Type B pancreatic cell (in vitro differentiated cells): ENCODE results near the gene ZC3H4. TPM values are rescaled to one million over a fixed set of nuclear protein-coding genes. Genes with fewer than 3 reads are reported as not detected.
"Not testable (repeated sequence)": the region's sequence is repeated elsewhere in the genome, so short reads cannot be mapped to it uniquely, and the experiment has no call there.

Source experiments
- DNase-seq: peaks from one replicate; pipeline ENCODE4 v3.0.0; 2021; ENCODE audit warnings: mixed read lengths; ENCODE audit not compliant: unreplicated experiment; ENCODE audit errors: extremely low spot score
- H3K27ac Mint-ChIP-seq: 2 replicates; pipeline ENCODE4 v1.8.0; 2021; ENCODE audit warnings: mild to moderate bottlenecking, mixed read lengths
- H3K27me3 Mint-ChIP-seq: 2 replicates; pipeline ENCODE4 v1.8.0; 2021; ENCODE audit warnings: mixed read lengths
- H3K36me3 Mint-ChIP-seq: 2 replicates; pipeline ENCODE4 v1.8.0; 2021; ENCODE audit warnings: mixed read lengths
- H3K4me1 Mint-ChIP-seq: one replicate; pipeline ENCODE4 v1.8.0; 2021; ENCODE audit warnings: mixed read lengths; ENCODE audit not compliant: unreplicated experiment
- H3K4me3 Mint-ChIP-seq: 2 replicates; pipeline ENCODE4 v1.8.0; 2021; ENCODE audit warnings: mild to moderate bottlenecking, mixed read lengths
- H3K9me3 Mint-ChIP-seq: 2 replicates; pipeline ENCODE4 v1.8.0; 2021; ENCODE audit warnings: mixed read lengths
- total RNA-seq: library from RNA; stranded (reverse); gene quantifications from 2 replicates; pipeline ENCODE4 v1.2.1, GENCODE V29; 2021; ENCODE audit warnings: low replicate concordance
- TF ChIP-seq, protein P1 (sequence below): fragments of 200-600 bp; sonication (generic); conservative IDR thresholded peaks from 2 replicates; pipeline ENCODE4 v1.5.0; 2021; ENCODE audit warnings: antibody characterized with exemption, mild to moderate bottlenecking

Gene ZC3H4
- total RNA-seq, 1 donor from 2014 or later = 71.4 TPM

DNA sequence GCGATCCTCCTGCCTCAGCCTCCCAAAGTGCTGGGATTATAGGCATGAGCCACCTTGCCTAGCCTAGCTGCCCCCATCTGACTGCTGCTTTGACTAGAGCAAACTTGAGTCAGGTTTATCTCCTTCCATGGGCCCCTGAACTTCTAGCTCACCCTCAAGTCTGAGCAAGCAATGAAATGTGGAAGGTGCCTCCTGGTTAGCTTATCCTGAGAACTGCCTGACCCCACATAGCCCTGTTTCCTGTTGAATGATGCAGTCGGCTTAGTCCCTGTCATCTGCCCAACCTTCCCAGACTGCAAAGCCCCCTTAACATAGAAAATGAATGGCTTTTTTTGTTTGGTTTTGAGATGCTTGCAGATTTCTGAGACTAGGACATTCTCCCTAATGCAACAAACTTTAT lies 56.2 kb downstream of the ZC3H4 start:
- DNase-seq = no peak
- Mint-ChIP-seq H3K9me3 (no peaks in the 10 kb centered on the region), H3K4me3 (no peak overlapping the region), H3K27ac (no peak overlapping the region), H3K4me1 (peaks cover 13% of the 10 kb centered on the region), H3K36me3 (no peaks in the 10 kb centered on the region), H3K27me3 (peaks cover 14% of the 10 kb centered on the region)
- TF ChIP-seq, protein P1, sequence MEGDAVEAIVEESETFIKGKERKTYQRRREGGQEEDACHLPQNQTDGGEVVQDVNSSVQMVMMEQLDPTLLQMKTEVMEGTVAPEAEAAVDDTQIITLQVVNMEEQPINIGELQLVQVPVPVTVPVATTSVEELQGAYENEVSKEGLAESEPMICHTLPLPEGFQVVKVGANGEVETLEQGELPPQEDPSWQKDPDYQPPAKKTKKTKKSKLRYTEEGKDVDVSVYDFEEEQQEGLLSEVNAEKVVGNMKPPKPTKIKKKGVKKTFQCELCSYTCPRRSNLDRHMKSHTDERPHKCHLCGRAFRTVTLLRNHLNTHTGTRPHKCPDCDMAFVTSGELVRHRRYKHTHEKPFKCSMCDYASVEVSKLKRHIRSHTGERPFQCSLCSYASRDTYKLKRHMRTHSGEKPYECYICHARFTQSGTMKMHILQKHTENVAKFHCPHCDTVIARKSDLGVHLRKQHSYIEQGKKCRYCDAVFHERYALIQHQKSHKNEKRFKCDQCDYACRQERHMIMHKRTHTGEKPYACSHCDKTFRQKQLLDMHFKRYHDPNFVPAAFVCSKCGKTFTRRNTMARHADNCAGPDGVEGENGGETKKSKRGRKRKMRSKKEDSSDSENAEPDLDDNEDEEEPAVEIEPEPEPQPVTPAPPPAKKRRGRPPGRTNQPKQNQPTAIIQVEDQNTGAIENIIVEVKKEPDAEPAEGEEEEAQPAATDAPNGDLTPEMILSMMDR = no peak

GRCh38 chr19:47056411-47056810 lies 57.2 kb downstream of the ZC3H4 start:
- Mint-ChIP-seq H3K36me3 (no peaks in the 10 kb centered on the region), H3K4me3 (no peak overlapping the region), H3K4me1 (peaks cover 13% of the 10 kb centered on the region), H3K27me3 (peaks cover 14% of the 10 kb centered on the region), H3K9me3 (no peaks in the 10 kb centered on the region), H3K27ac (no peak overlapping the region)
- DNase-seq = no peak
- TF ChIP-seq, protein P1 = no peak

- H3K9me3 Mint-ChIP-seq, H3K27ac Mint-ChIP-seq, H3K4me3 Mint-ChIP-seq, H3K36me3 Mint-ChIP-seq, DNase-seq, H3K4me1 Mint-ChIP-seq: not testable (repeated sequence)
- peaks cover 14% of the 10 kb centered on the region for H3K27me3 Mint-ChIP-seq
These were observed 63.0 kb downstream of the ZC3H4 start for GRCh38 chr19:47050562-47050961.

DNA sequence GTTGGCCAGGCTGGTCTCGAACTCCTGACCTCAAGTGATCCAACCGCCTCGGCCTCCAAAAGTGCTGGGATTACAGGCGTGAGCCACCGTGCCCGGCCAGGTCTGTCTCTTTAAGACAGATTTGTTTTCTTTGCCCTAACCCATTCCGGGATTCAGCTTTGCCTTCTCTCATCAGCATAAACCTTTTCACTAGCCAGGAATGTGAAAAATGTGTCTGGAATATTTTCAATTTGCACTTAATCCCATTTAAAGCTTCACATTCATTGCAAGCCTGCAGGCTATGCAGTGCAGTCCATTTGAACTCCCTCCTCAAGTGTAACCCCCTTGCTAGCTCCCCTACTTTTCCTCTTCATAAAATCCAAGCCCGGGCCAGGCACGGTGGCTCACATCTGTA lies 64.3 kb downstream of the ZC3H4 start:
- Mint-ChIP-seq H3K36me3 (no peaks in the 10 kb centered on the region), H3K4me1 (peaks cover 8% of the 10 kb centered on the region), H3K9me3 (no peaks in the 10 kb centered on the region), H3K4me3 (peak overlapping the region; percentile 91), H3K27ac (peak overlapping the region; percentile 83), H3K27me3 (peaks cover 6% of the 10 kb centered on the region)
- TF ChIP-seq, protein P1 = no peak
- no peak for DNase-seq

DNA sequence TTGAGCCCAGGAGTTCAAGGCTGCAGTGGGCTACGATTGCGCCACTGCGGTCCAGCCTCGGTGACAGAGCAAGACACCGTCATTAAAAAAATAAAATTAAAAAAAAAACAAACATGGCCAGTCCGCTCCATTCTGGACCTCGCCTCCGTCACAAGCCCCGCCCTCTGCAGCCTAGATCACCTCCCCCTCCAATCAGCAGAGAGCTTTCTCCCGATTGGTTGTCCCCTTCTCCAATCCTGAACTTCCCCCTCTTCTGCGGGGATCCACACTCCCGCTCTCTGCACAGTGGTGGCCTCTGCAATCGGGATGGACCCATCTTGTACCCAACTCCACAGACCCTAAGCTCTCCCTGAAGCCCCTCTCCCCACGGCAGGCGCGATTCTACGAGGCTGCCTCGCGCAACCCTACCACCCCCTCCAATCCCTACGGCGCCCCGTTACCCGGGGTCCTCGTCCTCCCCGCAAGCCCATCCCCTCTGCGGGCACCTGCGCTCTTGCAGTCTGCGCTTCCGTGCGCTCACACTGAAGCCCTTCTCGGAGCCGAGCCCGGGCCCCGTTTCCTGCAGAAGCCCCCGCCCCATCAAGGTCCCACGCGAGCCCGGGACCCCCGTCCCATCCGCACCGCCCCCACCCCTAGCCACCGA lies 65.7 kb downstream of the ZC3H4 start:
- H3K4me3 Mint-ChIP-seq = peak overlapping the region; percentile 100
- no peaks in the 10 kb centered on the region for H3K9me3 Mint-ChIP-seq

GRCh38 chr19:47047272-47047762 lies 66.3 kb downstream of the ZC3H4 start:
- Mint-ChIP-seq H3K36me3 (no peaks in the 10 kb centered on the region), H3K9me3 (no peaks in the 10 kb centered on the region), H3K27ac (peak overlapping the region; percentile 89), H3K4me1 (peaks cover 8% of the 10 kb centered on the region), H3K4me3 (peak overlapping the region; percentile 100), H3K27me3 (no peaks in the 10 kb centered on the region)
- TF ChIP-seq, protein P1 = no peak
- no peak for DNase-seq

More for the DNA sequence above, 65.7 kb downstream of the ZC3H4 start:
- DNase-seq = peak; percentile 85
- H3K27me3 Mint-ChIP-seq = no peaks in the 10 kb centered on the region
- H3K4me1 Mint-ChIP-seq = peaks cover 8% of the 10 kb centered on the region
- TF ChIP-seq, protein P1 = no peak
- H3K36me3 Mint-ChIP-seq = no peaks in the 10 kb centered on the region
- H3K27ac Mint-ChIP-seq = peak overlapping the region; percentile 89
